H9 (cell line): ENCODE measurements around the gene LAMA5. TPM values are rescaled to one million over a fixed set of nuclear protein-coding genes. Genes with fewer than 3 reads are reported as not detected.

Source experiments
- DNase-seq: peaks from one replicate; pipeline ENCODE4 v3.0.0-alpha.2; 2017
- H2AFZ ChIP-seq: one replicate; pipeline ENCODE4 v1.6.1; 2013; ENCODE audit warnings: mild to moderate bottlenecking, low read length, control low read depth, moderate library complexity
- H2AK5ac ChIP-seq: 2 replicates; pipeline ENCODE4 v1.6.1; 2013; ENCODE audit warnings: low read length, control low read depth, mixed read lengths; ENCODE audit not compliant: insufficient read length
- H2BK120ac ChIP-seq: one replicate; pipeline ENCODE4 v1.6.1; 2013; ENCODE audit warnings: low read depth, mild to moderate bottlenecking, low read length, control low read depth, inconsistent platforms; ENCODE audit not compliant: poor library complexity, severe bottlenecking
- H2BK12ac ChIP-seq: 2 replicates; pipeline ENCODE4 v1.6.1; 2013; ENCODE audit warnings: low read length, control low read depth, mixed read lengths, low read depth; ENCODE audit not compliant: insufficient read length
- H2BK15ac ChIP-seq: 2 replicates; pipeline ENCODE4 v1.6.1; 2013; ENCODE audit warnings: low read depth, low read length, control low read depth
- H2BK20ac ChIP-seq: one replicate; pipeline ENCODE4 v1.6.1; 2013; ENCODE audit warnings: low read depth, mild to moderate bottlenecking, low read length, control low read depth, inconsistent platforms; ENCODE audit not compliant: poor library complexity, severe bottlenecking
- H2BK5ac ChIP-seq: 2 replicates; pipeline ENCODE4 v1.6.1; 2013; ENCODE audit warnings: low read length, control low read depth, mixed read lengths; ENCODE audit not compliant: insufficient read length
- H3K14ac ChIP-seq: 2 replicates; pipeline ENCODE4 v1.6.1; 2013; ENCODE audit warnings: low read length, control low read depth; ENCODE audit not compliant: insufficient read depth
- H3K18ac ChIP-seq: 2 replicates; pipeline ENCODE4 v1.6.1; 2013; ENCODE audit warnings: low read depth, mild to moderate bottlenecking, mixed read lengths, low read length, control low read depth; ENCODE audit not compliant: insufficient read length
- H3K23ac ChIP-seq: 2 replicates; pipeline ENCODE4 v1.6.1; 2013; ENCODE audit warnings: low read length, control low read depth, mixed read lengths, low read depth; ENCODE audit not compliant: insufficient read length
- H3K23me2 ChIP-seq: 2 replicates; pipeline ENCODE4 v1.6.1; 2013; ENCODE audit warnings: low read depth, mild to moderate bottlenecking, mixed read lengths, low read length, control low read depth; ENCODE audit not compliant: insufficient read length, poor library complexity, severe bottlenecking
- H3K27ac ChIP-seq: 2 replicates; pipeline ENCODE4 v1.5.1; 2013; ENCODE audit warnings: low read length, control low read depth, mixed read lengths, low read depth; ENCODE audit not compliant: insufficient read length
- H3K27me3 ChIP-seq: 2 replicates; pipeline ENCODE4 v1.6.1; 2013; ENCODE audit warnings: low read length, control low read depth, inconsistent platforms; ENCODE audit not compliant: insufficient read depth
- H3K4ac ChIP-seq: 2 replicates; pipeline ENCODE4 v1.6.1; 2013; ENCODE audit warnings: low read depth, mild to moderate bottlenecking, control low read depth, inconsistent platforms, low read length, moderate library complexity
- H3K4me1 ChIP-seq: 2 replicates; pipeline ENCODE4 v1.6.1; 2013; ENCODE audit warnings: low read length, control low read depth, inconsistent platforms; ENCODE audit not compliant: insufficient read depth
- H3K4me2 ChIP-seq: 2 replicates; pipeline ENCODE4 v1.6.1; 2013; ENCODE audit warnings: low read length, control low read depth, mixed read lengths; ENCODE audit not compliant: insufficient read length, insufficient read depth
- H3K56ac ChIP-seq: 2 replicates; pipeline ENCODE4 v1.6.1; 2013; ENCODE audit warnings: low read depth, mild to moderate bottlenecking, mixed read lengths, low read length, control low read depth; ENCODE audit not compliant: insufficient read length
- H3K79me1 ChIP-seq: 2 replicates; pipeline ENCODE4 v1.6.1; 2013; ENCODE audit warnings: low read depth, mild to moderate bottlenecking, moderate library complexity, low read length, control low read depth, inconsistent platforms; ENCODE audit not compliant: insufficient read depth, poor library complexity, severe bottlenecking
- H3K79me2 ChIP-seq: 2 replicates; pipeline ENCODE4 v1.6.1; 2013; ENCODE audit warnings: low read length, control low read depth, inconsistent platforms; ENCODE audit not compliant: insufficient read depth
- H3K9ac ChIP-seq: 2 replicates; pipeline ENCODE4 v1.6.1; 2013; ENCODE audit warnings: low read length, control low read depth, mixed read lengths; ENCODE audit not compliant: insufficient read length; ENCODE audit errors: extremely low read depth
- H3K9me3 ChIP-seq: one replicate; pipeline ENCODE4 v1.6.1; 2013; ENCODE audit warnings: low read depth, low read length, inconsistent platforms; ENCODE audit not compliant: control insufficient read depth
- H3T11ph ChIP-seq: one replicate; pipeline ENCODE4 v1.6.1; 2013; ENCODE audit warnings: mild to moderate bottlenecking, low read length, control low read depth, inconsistent platforms
- H4K20me1 ChIP-seq: one replicate; pipeline ENCODE4 v1.6.1; 2013; ENCODE audit not compliant: control insufficient read depth, insufficient read length, insufficient read depth
- H4K5ac ChIP-seq: 2 replicates; pipeline ENCODE4 v1.6.1; 2013; ENCODE audit warnings: low read depth, mild to moderate bottlenecking, mixed read lengths, low read length, control low read depth; ENCODE audit not compliant: insufficient read length
- H4K8ac ChIP-seq: replicated peaks from 2 replicates; pipeline ENCODE4 v1.6.1; 2013; ENCODE audit warnings: low read length, control low read depth, mixed read lengths, low read depth; ENCODE audit not compliant: insufficient read length
- H4K91ac ChIP-seq: 2 replicates; pipeline ENCODE4 v1.6.1; 2013; ENCODE audit warnings: low read depth, mild to moderate bottlenecking, moderate library complexity, mixed read lengths, low read length, control low read depth; ENCODE audit not compliant: insufficient read length
- H3K27ac Mint-ChIP-seq, 3 experiments: 2 replicates in 2 of 3; 3 replicates in 1 of 3; pipeline ENCODE4 v1.8.0; 2020 to 2021; ENCODE audit warnings: mixed read lengths in 3 of 3, mild to moderate bottlenecking in 1 of 3, moderate library complexity in 1 of 3
- H3K27me3 Mint-ChIP-seq: 2 replicates; pipeline ENCODE4 v1.8.0; 2021; ENCODE audit warnings: low read depth, mild to moderate bottlenecking, moderate library complexity, mixed read lengths
- H3K36me3 Mint-ChIP-seq, 3 experiments: 2 replicates in 2 of 3; 3 replicates in 1 of 3; pipeline ENCODE4 v1.8.0; 2020 to 2021; ENCODE audit warnings: low read depth in 3 of 3, mixed read lengths in 3 of 3; ENCODE audit not compliant: insufficient read depth in 1 of 3
- H3K4me1 Mint-ChIP-seq, 2 experiments: 2 replicates each; pipeline ENCODE4 v1.8.0; 2020; ENCODE audit warnings: mixed read lengths in 2 of 2
- H3K4me3 Mint-ChIP-seq, 2 experiments: 2 replicates in 1 of 2; 3 replicates in 1 of 2; pipeline ENCODE4 v1.8.0; 2020 to 2021; ENCODE audit warnings: mild to moderate bottlenecking in 2 of 2, mixed read lengths in 2 of 2, moderate library complexity in 1 of 2
- H3K9me3 Mint-ChIP-seq, 2 experiments: 2 replicates in 1 of 2; 3 replicates in 1 of 2; pipeline ENCODE4 v1.8.0; 2020; ENCODE audit warnings: mild to moderate bottlenecking in 2 of 2, mixed read lengths in 2 of 2, moderate library complexity in 1 of 2
- WGBS: extraction: QIAGEN DNeasy Blood & Tissue Kit; methylation state at CpG from one replicate; pipeline ENCODE4 v1.1.7; 2013; ENCODE audit warnings: missing lambda C conversion rate, low lambda C conversion rate, mixed read lengths; ENCODE audit not compliant: insufficient read length; ENCODE audit errors: extremely low coverage; 5-methylcytosine and 5-hydroxymethylcytosine counted together
- total RNA-seq: library from RNA; stranded (reverse); gene quantifications from 2 replicates; pipeline ENCODE4 v1.2.1, GENCODE V29; 2021
- TF ChIP-seq, protein P1 (sequence below): fragments of 200-600 bp; sonication (generic); conservative IDR thresholded peaks from 3 replicates; pipeline ENCODE4 v1.8.0; 2021; ENCODE audit warnings: antibody characterized with exemption, mild to moderate bottlenecking

LAMA5 gene
- total RNA-seq, 1 experiment from 2014 or later: 200 TPM

GRCh38 chr20:62315773-62316172 lies 51.3 kb downstream of the LAMA5 start:
- Histone ChIP-seq H2AFZ (no peak overlapping the region), H4K20me1 (no peaks in the 10 kb centered on the region), H4K91ac (no peak overlapping the region), H3K4me2 (no peak overlapping the region), H3K56ac (no peak overlapping the region), H2BK15ac (no peak overlapping the region), H3K14ac (no peak overlapping the region), H2BK12ac (no peak overlapping the region), H3K9ac (no peak overlapping the region), H3K4ac (no peak overlapping the region), H2BK5ac (no peak overlapping the region), H3K23me2 (no peaks in the 10 kb centered on the region), H2BK120ac (no peak overlapping the region), H3K79me1 (no peaks in the 10 kb centered on the region), H3K23ac (no peak overlapping the region), H2BK20ac (no peak overlapping the region), H4K8ac (no peak overlapping the region), H4K5ac (no peak overlapping the region), H3K4me1 (no peaks in the 10 kb centered on the region), H3T11ph (no peak overlapping the region), H3K27me3 (no peaks in the 10 kb centered on the region), H3K27ac (no peak overlapping the region), H2AK5ac (no peak overlapping the region), H3K9me3 (no peaks in the 10 kb centered on the region), H3K18ac (no peak overlapping the region), H3K79me2 (no peaks in the 10 kb centered on the region)
- Mint-ChIP-seq H3K4me1 (no peaks in the 10 kb centered on the region), H3K9me3 (peaks cover 3 to 23% of the 10 kb centered on the region in 2 experiments; a peak in 3 of 5 replicates), H3K4me3 (no peak overlapping the region), H3K27ac (no peak overlapping the region), H3K27me3 (no peaks in the 10 kb centered on the region), H3K36me3 (peaks cover 27 to 73% (median 65%) of the 10 kb centered on the region in 3 experiments)
- no peak for DNase-seq
- no CpG with 5 or more reads among the region's 12 CpGs for WGBS
- TF ChIP-seq, protein P1, sequence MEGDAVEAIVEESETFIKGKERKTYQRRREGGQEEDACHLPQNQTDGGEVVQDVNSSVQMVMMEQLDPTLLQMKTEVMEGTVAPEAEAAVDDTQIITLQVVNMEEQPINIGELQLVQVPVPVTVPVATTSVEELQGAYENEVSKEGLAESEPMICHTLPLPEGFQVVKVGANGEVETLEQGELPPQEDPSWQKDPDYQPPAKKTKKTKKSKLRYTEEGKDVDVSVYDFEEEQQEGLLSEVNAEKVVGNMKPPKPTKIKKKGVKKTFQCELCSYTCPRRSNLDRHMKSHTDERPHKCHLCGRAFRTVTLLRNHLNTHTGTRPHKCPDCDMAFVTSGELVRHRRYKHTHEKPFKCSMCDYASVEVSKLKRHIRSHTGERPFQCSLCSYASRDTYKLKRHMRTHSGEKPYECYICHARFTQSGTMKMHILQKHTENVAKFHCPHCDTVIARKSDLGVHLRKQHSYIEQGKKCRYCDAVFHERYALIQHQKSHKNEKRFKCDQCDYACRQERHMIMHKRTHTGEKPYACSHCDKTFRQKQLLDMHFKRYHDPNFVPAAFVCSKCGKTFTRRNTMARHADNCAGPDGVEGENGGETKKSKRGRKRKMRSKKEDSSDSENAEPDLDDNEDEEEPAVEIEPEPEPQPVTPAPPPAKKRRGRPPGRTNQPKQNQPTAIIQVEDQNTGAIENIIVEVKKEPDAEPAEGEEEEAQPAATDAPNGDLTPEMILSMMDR: no peak
